ENCODE data around the gene C1QA. TPM values are rescaled to one million over a fixed set of nuclear protein-coding genes. Genes with fewer than 3 reads are reported as not detected.

The C1QA gene
- total and polyA plus RNA-seq, 4 experiments from 2014 or later: 1.2 to 2.2 TPM; not detected in 2

DNA sequence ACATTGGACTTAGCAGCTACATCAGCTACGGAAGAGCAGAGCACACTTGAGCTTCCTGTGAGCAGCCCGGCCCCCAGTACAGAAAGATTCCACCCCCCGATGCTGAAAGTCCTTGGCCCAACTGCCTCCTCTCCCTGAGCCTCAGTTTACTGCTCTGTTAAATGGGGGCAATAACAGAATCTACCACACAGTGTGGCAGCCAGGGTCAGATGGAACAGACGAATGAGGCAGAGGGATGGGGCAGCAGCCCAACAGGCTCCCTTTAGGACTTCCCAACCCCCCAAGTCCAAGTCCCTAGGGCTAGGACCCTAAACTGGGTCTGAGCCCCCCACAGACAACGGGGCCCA lies 22.9 kb upstream of the C1QA start:
- no peaks in the 10 kb centered on the region for H3K36me3 ChIP-seq (ENCODE audit: insufficient read depth, low read length)
- H3K27ac Mint-ChIP-seq: no peak overlapping the region
- H3K27me3 ChIP-seq (ENCODE audit: insufficient read depth, low read length): no peaks in the 10 kb centered on the region
- ChIA-PET POLR2A (ENCODE audit: partially characterized antibody) (no interaction called here), CTCF (ENCODE audit: partially characterized antibody) (no interaction called here)
- H3K4me3 ChIP-seq (ENCODE audit: low read length in 2 of 2): no peak overlapping the region
- H3K27me3 Mint-ChIP-seq: peaks cover 28 to 30% of the 10 kb centered on the region in 2 donors
- no peaks in the 10 kb centered on the region for H3K9me3 ChIP-seq (ENCODE audit: control insufficient read depth in 1 of 2, low read length in 2 of 2)
- no peak overlapping the region for H3K4me3 Mint-ChIP-seq
- H3K9me3 Mint-ChIP-seq: peaks cover 0 to 4% (median 0%) of the 10 kb centered on the region in 8 donors
- H3K4me1 ChIP-seq (ENCODE audit: insufficient read depth, low read length): no peaks in the 10 kb centered on the region
- no peak for DNase-seq
- H3K36me3 Mint-ChIP-seq: no peaks in the 10 kb centered on the region
- no peak overlapping the region for H3K27ac ChIP-seq (ENCODE audit: low read depth, low read length)
- intact Hi-C loops (cut with micrococcal nuclease): no loop called here
- H3K4me1 Mint-ChIP-seq: no peaks in the 10 kb centered on the region

DNA sequence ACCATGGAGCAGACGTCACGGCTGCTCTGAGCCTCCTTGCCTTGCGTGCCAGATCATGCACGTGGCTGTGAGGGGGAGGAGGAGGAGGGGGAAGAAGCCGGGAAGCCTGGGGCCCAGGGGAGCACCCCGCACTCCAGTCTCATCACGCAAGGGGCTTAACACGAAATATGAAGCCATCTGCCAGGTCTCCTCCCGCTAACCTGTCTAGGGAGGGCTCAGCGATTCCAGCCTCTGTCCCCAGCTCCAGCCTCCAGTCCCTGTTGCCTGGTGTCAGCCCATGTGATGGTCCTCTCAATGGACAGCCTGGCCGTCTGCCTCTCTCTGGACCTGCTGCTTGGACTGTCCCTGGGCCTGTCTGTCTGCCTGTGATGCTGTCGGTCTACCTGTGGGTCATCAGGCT lies 22.5 kb upstream of the C1QA start:
- peaks cover 27 to 29% of the 10 kb centered on the region in 2 donors for H3K27me3 Mint-ChIP-seq
- intact Hi-C loops (cut with micrococcal nuclease): no loop called here
- H3K36me3 ChIP-seq (ENCODE audit: insufficient read depth, low read length): no peaks in the 10 kb centered on the region
- H3K4me3 ChIP-seq (ENCODE audit: low read length in 2 of 2): no peak overlapping the region
- H3K9me3 Mint-ChIP-seq: peaks cover 0 to 4% (median 0%) of the 10 kb centered on the region in 8 donors
- no peak for DNase-seq
- H3K27ac Mint-ChIP-seq: no peak overlapping the region
- no peaks in the 10 kb centered on the region for H3K36me3 Mint-ChIP-seq
- H3K27ac ChIP-seq (ENCODE audit: low read depth, low read length): no peak overlapping the region
- H3K4me1 ChIP-seq (ENCODE audit: insufficient read depth, low read length): no peaks in the 10 kb centered on the region
- ChIA-PET CTCF (ENCODE audit: partially characterized antibody) (no interaction called here), POLR2A (ENCODE audit: partially characterized antibody) (no interaction called here)
- no peaks in the 10 kb centered on the region for H3K9me3 ChIP-seq (ENCODE audit: control insufficient read depth in 1 of 2, low read length in 2 of 2)
- no peak overlapping the region for H3K4me3 Mint-ChIP-seq
- no peaks in the 10 kb centered on the region for H3K27me3 ChIP-seq (ENCODE audit: insufficient read depth, low read length)
- no peaks in the 10 kb centered on the region for H3K4me1 Mint-ChIP-seq

DNA sequence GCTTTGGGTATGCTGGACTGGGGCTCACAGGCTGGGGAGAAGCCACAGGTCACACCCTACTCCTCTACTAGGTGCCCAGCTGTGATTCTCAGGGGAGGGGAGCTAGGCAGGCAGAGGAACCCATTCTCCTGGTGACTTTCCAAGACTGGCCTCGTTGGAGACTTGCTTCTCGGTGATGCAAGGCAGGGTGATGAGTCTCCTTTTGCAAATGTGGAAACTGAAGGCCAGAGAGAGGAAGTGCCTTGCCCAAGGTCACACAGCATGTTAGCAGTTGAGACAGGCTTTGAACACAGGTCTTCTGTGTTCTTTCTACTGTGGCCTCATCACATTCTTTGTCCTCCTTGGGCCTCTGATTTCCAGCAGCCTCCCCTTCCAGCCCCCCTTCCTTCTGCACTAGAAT lies 20.5 kb upstream of the C1QA start:
- Histone ChIP-seq H3K27me3 (ENCODE audit: insufficient read depth, low read length) (no peaks in the 10 kb centered on the region), H3K27ac (ENCODE audit: low read depth, low read length) (no peak overlapping the region), H3K9me3 (ENCODE audit: control insufficient read depth in 1 of 2, low read length in 2 of 2) (no peaks in the 10 kb centered on the region), H3K4me3 (ENCODE audit: low read length in 2 of 2) (no peak overlapping the region), H3K36me3 (ENCODE audit: insufficient read depth, low read length) (no peaks in the 10 kb centered on the region), H3K4me1 (ENCODE audit: insufficient read depth, low read length) (no peaks in the 10 kb centered on the region)
- Mint-ChIP-seq H3K9me3 (peaks cover 0 to 2% (median 0%) of the 10 kb centered on the region in 8 donors), H3K27ac (no peak overlapping the region), H3K4me1 (no peaks in the 10 kb centered on the region), H3K27me3 (peaks cover 29 to 33% of the 10 kb centered on the region in 2 donors), H3K36me3 (no peaks in the 10 kb centered on the region), H3K4me3 (no peak overlapping the region)
- CTCF ChIA-PET (ENCODE audit: partially characterized antibody): no interaction called here
- no peak for DNase-seq
- intact Hi-C loops (cut with micrococcal nuclease): no loop called here
- POLR2A ChIA-PET (ENCODE audit: partially characterized antibody): no interaction called here

DNA sequence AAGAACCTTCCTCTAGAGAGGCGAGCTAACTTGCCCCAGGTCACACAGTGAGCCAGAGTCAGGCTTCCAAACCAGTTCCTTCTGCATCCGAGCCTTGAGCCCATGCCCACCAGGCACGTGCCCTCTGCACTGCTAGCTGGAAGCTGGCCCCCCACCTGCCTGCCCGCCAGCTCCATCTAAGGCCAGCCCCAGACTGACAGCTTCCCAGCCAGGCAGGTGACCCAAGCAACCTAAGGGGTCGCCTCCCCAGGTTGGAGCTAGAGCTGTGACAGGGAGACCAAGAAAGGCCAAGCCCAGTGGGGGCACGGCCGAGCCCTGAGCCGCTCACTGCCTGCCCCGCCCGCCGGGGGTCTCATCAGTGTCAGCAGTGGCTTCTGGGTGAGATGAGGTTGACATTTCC lies 19.9 kb upstream of the C1QA start:
- no peaks in the 10 kb centered on the region for H3K4me1 Mint-ChIP-seq

DNA sequence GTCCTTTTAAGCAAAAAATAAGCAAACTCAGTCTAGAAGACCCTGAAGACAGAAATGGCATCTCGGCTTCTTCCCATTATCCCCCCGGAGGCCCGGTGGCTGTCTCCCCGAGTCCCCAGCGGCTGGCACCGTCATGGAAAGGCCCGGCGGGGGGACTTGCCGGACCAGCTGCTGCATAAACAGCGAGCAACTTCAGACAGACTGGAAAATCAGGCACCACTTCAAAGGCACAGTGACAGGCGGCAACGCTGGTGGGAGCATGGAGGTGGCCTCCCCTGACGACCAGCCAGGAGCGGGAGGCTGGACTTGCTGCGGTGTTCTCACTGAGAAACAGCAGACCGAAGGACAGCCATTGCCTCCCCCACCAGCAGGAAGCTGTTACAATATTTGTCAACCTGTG lies 18.4 kb upstream of the C1QA start:
- no peaks in the 10 kb centered on the region for H3K4me1 Mint-ChIP-seq
- no peaks in the 10 kb centered on the region for H3K9me3 Mint-ChIP-seq
- no peaks in the 10 kb centered on the region for H3K9me3 ChIP-seq (ENCODE audit: control insufficient read depth in 1 of 2, low read length in 2 of 2)
- DNase-seq: no peak
- no peaks in the 10 kb centered on the region for H3K36me3 Mint-ChIP-seq
- no peaks in the 10 kb centered on the region for H3K27me3 ChIP-seq (ENCODE audit: insufficient read depth, low read length)
- H3K27ac ChIP-seq (ENCODE audit: low read depth, low read length): no peak overlapping the region
- H3K27ac Mint-ChIP-seq: no peak overlapping the region
- CTCF ChIA-PET (ENCODE audit: partially characterized antibody): no interaction called here
- H3K36me3 ChIP-seq (ENCODE audit: insufficient read depth, low read length): no peaks in the 10 kb centered on the region
- H3K4me3 Mint-ChIP-seq: no peak overlapping the region
- H3K27me3 Mint-ChIP-seq: peaks cover 31 to 34% of the 10 kb centered on the region in 2 donors
- no peaks in the 10 kb centered on the region for H3K4me1 ChIP-seq (ENCODE audit: insufficient read depth, low read length)
- no peak overlapping the region for H3K4me3 ChIP-seq (ENCODE audit: low read length in 2 of 2)
- POLR2A ChIA-PET (ENCODE audit: partially characterized antibody): no interaction called here
- intact Hi-C loops (cut with micrococcal nuclease): no loop called here

More for the DNA sequence above, 19.9 kb upstream of the C1QA start:
- Histone ChIP-seq H3K27me3 (ENCODE audit: insufficient read depth, low read length) (no peaks in the 10 kb centered on the region), H3K4me1 (ENCODE audit: insufficient read depth, low read length) (no peaks in the 10 kb centered on the region), H3K36me3 (ENCODE audit: insufficient read depth, low read length) (no peaks in the 10 kb centered on the region), H3K9me3 (ENCODE audit: control insufficient read depth in 1 of 2, low read length in 2 of 2) (no peaks in the 10 kb centered on the region), H3K27ac (ENCODE audit: low read depth, low read length) (no peak overlapping the region), H3K4me3 (ENCODE audit: low read length in 2 of 2) (no peak overlapping the region)
- intact Hi-C loops (cut with micrococcal nuclease): no loop called here
- no peak overlapping the region for H3K27ac Mint-ChIP-seq
- H3K4me3 Mint-ChIP-seq: no peak overlapping the region
- CTCF ChIA-PET (ENCODE audit: partially characterized antibody): no interaction called here
- H3K36me3 Mint-ChIP-seq: no peaks in the 10 kb centered on the region
- no peak for DNase-seq
- POLR2A ChIA-PET (ENCODE audit: partially characterized antibody): no interaction called here
- H3K27me3 Mint-ChIP-seq: peaks cover 28 to 29% of the 10 kb centered on the region in 2 donors
- H3K9me3 Mint-ChIP-seq: no peaks in the 10 kb centered on the region

DNA sequence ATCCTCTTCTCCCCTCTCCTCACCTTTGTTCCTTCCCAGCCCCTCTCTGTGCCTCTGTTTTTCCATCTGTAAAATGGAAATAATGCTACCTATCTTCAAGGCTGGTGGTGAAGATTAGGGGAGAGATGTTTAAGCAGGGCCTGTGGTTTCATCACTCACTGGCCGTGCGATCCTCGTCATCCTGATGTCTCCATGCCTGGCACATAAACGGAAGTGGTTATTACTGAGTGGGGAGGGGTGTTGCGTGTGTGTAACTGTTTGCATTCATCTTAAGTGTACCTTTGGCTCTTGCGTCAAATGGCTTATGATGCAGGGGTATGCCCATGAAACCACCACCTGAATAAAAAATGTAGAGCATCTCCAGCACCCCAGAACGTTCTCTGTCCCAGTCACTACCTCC lies 17.2 kb upstream of the C1QA start:
- ChIA-PET POLR2A (ENCODE audit: partially characterized antibody) (no interaction called here), CTCF (ENCODE audit: partially characterized antibody) (no interaction called here)
- no peak overlapping the region for H3K27ac ChIP-seq (ENCODE audit: low read depth, low read length)
- no peak for DNase-seq
- intact Hi-C loops (cut with micrococcal nuclease): no loop called here
- peaks cover 29 to 33% of the 10 kb centered on the region in 2 donors for H3K27me3 Mint-ChIP-seq
- H3K36me3 ChIP-seq (ENCODE audit: insufficient read depth, low read length): no peaks in the 10 kb centered on the region
- no peak overlapping the region for H3K4me3 Mint-ChIP-seq
- H3K9me3 ChIP-seq (ENCODE audit: control insufficient read depth in 1 of 2, low read length in 2 of 2): no peaks in the 10 kb centered on the region
- H3K4me3 ChIP-seq (ENCODE audit: low read length in 2 of 2): no peak overlapping the region
- no peak overlapping the region for H3K27ac Mint-ChIP-seq
- no peaks in the 10 kb centered on the region for H3K4me1 Mint-ChIP-seq
- no peaks in the 10 kb centered on the region for H3K9me3 Mint-ChIP-seq
- H3K4me1 ChIP-seq (ENCODE audit: insufficient read depth, low read length): no peaks in the 10 kb centered on the region
- no peaks in the 10 kb centered on the region for H3K36me3 Mint-ChIP-seq
- no peaks in the 10 kb centered on the region for H3K27me3 ChIP-seq (ENCODE audit: insufficient read depth, low read length)

DNA sequence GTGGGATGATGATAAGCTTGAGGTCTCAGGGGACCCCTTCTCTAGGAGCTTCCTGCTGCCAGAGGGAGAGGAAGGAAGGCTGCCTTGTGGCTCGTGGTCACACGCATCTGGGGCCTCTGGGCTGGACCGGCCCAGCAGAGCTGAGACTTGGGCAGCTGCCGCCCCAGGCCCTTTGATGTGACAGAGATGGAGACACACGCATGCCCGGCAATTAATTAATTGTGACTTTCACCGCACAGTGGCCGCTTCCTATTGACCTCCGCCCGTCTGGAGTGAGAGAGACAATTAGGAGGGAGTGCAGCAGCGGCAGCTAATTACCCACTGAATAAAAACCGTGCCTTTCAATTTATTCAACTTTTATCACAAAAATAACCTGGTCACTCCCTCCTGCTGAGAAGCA lies 16.6 kb upstream of the C1QA start:
- DNase-seq: no peak
- Histone ChIP-seq H3K4me3 (ENCODE audit: low read length in 2 of 2) (no peak overlapping the region), H3K27ac (ENCODE audit: low read depth, low read length) (no peak overlapping the region), H3K4me1 (ENCODE audit: insufficient read depth, low read length) (no peaks in the 10 kb centered on the region), H3K27me3 (ENCODE audit: insufficient read depth, low read length) (no peaks in the 10 kb centered on the region), H3K36me3 (ENCODE audit: insufficient read depth, low read length) (no peaks in the 10 kb centered on the region), H3K9me3 (ENCODE audit: control insufficient read depth in 1 of 2, low read length in 2 of 2) (no peaks in the 10 kb centered on the region)
- Mint-ChIP-seq H3K4me1 (no peaks in the 10 kb centered on the region), H3K36me3 (no peaks in the 10 kb centered on the region), H3K4me3 (no peak overlapping the region), H3K9me3 (no peaks in the 10 kb centered on the region), H3K27me3 (peaks cover 24 to 30% of the 10 kb centered on the region in 2 donors), H3K27ac (no peak overlapping the region)
- ChIA-PET POLR2A (ENCODE audit: partially characterized antibody) (no interaction called here), CTCF (ENCODE audit: partially characterized antibody) (no interaction called here)
- intact Hi-C loops (cut with micrococcal nuclease): no loop called here

DNA sequence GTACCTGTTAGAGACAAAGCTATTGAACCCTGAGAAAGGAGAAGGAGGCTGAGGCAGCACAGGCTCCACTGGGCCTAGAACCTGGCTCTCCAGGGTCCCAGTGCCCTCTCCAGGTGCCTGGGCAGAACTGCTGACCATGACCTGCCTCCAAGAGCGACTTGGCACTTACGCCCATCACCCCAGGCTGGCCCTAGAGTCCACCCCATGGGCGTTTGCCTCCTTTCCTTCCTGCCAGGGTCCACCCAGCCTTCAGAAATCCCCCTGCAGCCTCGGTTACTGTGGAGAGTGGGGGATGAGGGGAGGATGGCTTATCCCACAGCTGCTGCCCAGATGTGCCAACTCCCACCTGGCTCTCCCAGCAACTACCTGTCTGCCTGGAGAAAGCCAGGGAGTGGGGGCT lies 14.7 kb upstream of the C1QA start:
- H3K9me3 Mint-ChIP-seq: no peaks in the 10 kb centered on the region
- no peak overlapping the region for H3K4me3 Mint-ChIP-seq
- CTCF ChIA-PET (ENCODE audit: partially characterized antibody): no interaction called here
- POLR2A ChIA-PET (ENCODE audit: partially characterized antibody): no interaction called here
- Histone ChIP-seq H3K27me3 (ENCODE audit: insufficient read depth, low read length) (no peaks in the 10 kb centered on the region), H3K4me3 (ENCODE audit: low read length in 2 of 2) (no peak overlapping the region), H3K36me3 (ENCODE audit: insufficient read depth, low read length) (no peaks in the 10 kb centered on the region), H3K9me3 (ENCODE audit: control insufficient read depth in 1 of 2, low read length in 2 of 2) (no peaks in the 10 kb centered on the region), H3K27ac (ENCODE audit: low read depth, low read length) (no peak overlapping the region), H3K4me1 (ENCODE audit: insufficient read depth, low read length) (no peaks in the 10 kb centered on the region)
- H3K4me1 Mint-ChIP-seq: no peaks in the 10 kb centered on the region
- H3K36me3 Mint-ChIP-seq: no peaks in the 10 kb centered on the region
- no peak for DNase-seq
- H3K27ac Mint-ChIP-seq: no peak overlapping the region
- peaks cover 21 to 30% of the 10 kb centered on the region in 2 donors for H3K27me3 Mint-ChIP-seq
- intact Hi-C loops (cut with micrococcal nuclease): no loop called here
